Measurements from ENCODE around the gene TUBE1.

TUBE1 gene

GRCh38 chr6:112033791-112034615 is 53.3 kb downstream of the TUBE1 start:
- DNase-seq: no peak

GRCh38 chr6:112032728-112033127 is 54.6 kb downstream of the TUBE1 start:
- no peak for DNase-seq

- no peak for DNase-seq
These were observed 55.3 kb downstream of the TUBE1 start for GRCh38 chr6:112031960-112032359.

- no peak for DNase-seq
These were observed 56.2 kb downstream of the TUBE1 start for GRCh38 chr6:112030961-112031660.

- DNase-seq: no peak
These were observed 56.9 kb downstream of the TUBE1 start for GRCh38 chr6:112030206-112030960.

- peak; percentile 65 for DNase-seq
These were observed 58.0 kb downstream of the TUBE1 start for GRCh38 chr6:112029045-112029822.

GRCh38 chr6:112027942-112028674 is 59.2 kb downstream of the TUBE1 start:
- DNase-seq: no peak

GRCh38 chr6:112026933-112027332 is 60.3 kb downstream of the TUBE1 start:
- no peak for DNase-seq

- no peak for DNase-seq
These were observed 62.8 kb downstream of the TUBE1 start for GRCh38 chr6:112024464-112024863.

- DNase-seq: no peak
These were observed 64.5 kb downstream of the TUBE1 start for GRCh38 chr6:112022749-112023148.

- no peak for DNase-seq
These were observed 65.5 kb downstream of the TUBE1 start for GRCh38 chr6:112021691-112022310.

Data from NCI-H1694 treated with DMSO at 0.1 percent for 48 hours (cell line).